PC-3 (cell line): ENCODE results near the gene RBP3. TPM values are rescaled to one million over a fixed set of nuclear protein-coding genes. Genes with fewer than 3 reads are reported as not detected.

Source experiments
- ATAC-seq: fragments of 200-7000 bp; cut with Tn5 transposase; 2 replicates; pipeline ENCODE4 v1.9.1; 2020; ENCODE audit warnings: mild to moderate bottlenecking, moderate library complexity
- BruUV-seq: library from RNA; stranded (reverse); fragments of 400-500 nt; replicated peaks from 2 replicates; lab custom pipeline; 2021; lab: Mats Ljungman, UMichigan
- CTCF ChIA-PET: fragments of 300-600 bp; sonication (Branson Sonifier 250); formaldehyde crosslinking; loops from one replicate; lab custom pipeline; 2022; ENCODE audit warnings: antibody characterized with exemption; lab: Charles Lee
- POLR2A ChIA-PET: fragments of 300-600 bp; sonication (Branson Sonifier 250); formaldehyde crosslinking; loops from one replicate; lab custom pipeline; 2022; ENCODE audit warnings: antibody characterized with exemption; ENCODE audit not compliant: unreplicated experiment; lab: Charles Lee
- DNase-seq: peaks from one replicate; pipeline ENCODE4 v3.0.0-alpha.2; 2015
- H2AFZ ChIP-seq: fragments of 300-600 bp; sonication (generic); 2 replicates; pipeline ENCODE4 v1.6.0; 2016; ENCODE audit warnings: antibody characterized with exemption, low read length
- H3F3A ChIP-seq: fragments of 300-600 bp; sonication (generic); one replicate; pipeline ENCODE4 v1.6.0; 2017; ENCODE audit warnings: antibody characterized with exemption, low read length, control low read depth, mild to moderate bottlenecking; ENCODE audit not compliant: unreplicated experiment
- H3K27ac ChIP-seq: fragments of 300-600 bp; sonication (generic); 2 replicates; pipeline ENCODE4 v1.5.1; 2016; ENCODE audit warnings: mild to moderate bottlenecking, low read length
- H3K27me3 ChIP-seq: fragments of 300-600 bp; sonication (generic); 2 replicates; pipeline ENCODE4 v1.6.1; 2016; ENCODE audit warnings: low read length, mixed read lengths
- H3K36me3 ChIP-seq: fragments of 300-600 bp; sonication (generic); 2 replicates; pipeline ENCODE4 v1.6.1; 2016; ENCODE audit warnings: low read depth, mixed run types, low read length, mixed read lengths
- H3K4me1 ChIP-seq: fragments of 300-600 bp; sonication (generic); 2 replicates; pipeline ENCODE4 v1.5.1; 2016; ENCODE audit warnings: low read length; ENCODE audit not compliant: insufficient read depth
- H3K4me2 ChIP-seq: fragments of 300-600 bp; sonication (generic); 2 replicates; pipeline ENCODE4 v1.6.0; 2016; ENCODE audit warnings: low read length
- H3K4me3 ChIP-seq: fragments of 300-600 bp; sonication (generic); 2 replicates; pipeline ENCODE4 v1.5.1; 2016; ENCODE audit warnings: mild to moderate bottlenecking, low read length, mixed read lengths
- H3K79me2 ChIP-seq: fragments of 300-600 bp; sonication (generic); 2 replicates; pipeline ENCODE4 v1.6.1; 2017; ENCODE audit warnings: low read length, mixed read lengths
- H3K9ac ChIP-seq: fragments of 300-600 bp; sonication (generic); 2 replicates; pipeline ENCODE4 v1.6.0; 2016; ENCODE audit warnings: mild to moderate bottlenecking, low read length
- H3K9me2 ChIP-seq: fragments of 300-600 bp; sonication (generic); replicated peaks from 2 replicates; pipeline ENCODE4 v1.6.1; 2016; ENCODE audit warnings: mixed run types, low read length, mixed read lengths
- H3K9me3 ChIP-seq: fragments of 300-600 bp; sonication (generic); 2 replicates; pipeline ENCODE4 v1.6.1; 2016; ENCODE audit warnings: low read length, mixed read lengths
- H4K20me1 ChIP-seq: fragments of 300-600 bp; sonication (generic); 2 replicates; pipeline ENCODE4 v1.6.1; 2016; ENCODE audit warnings: low read length, mixed read lengths
- CTCF ChIP-seq: fragments of 300-600 bp; sonication (generic); conservative IDR thresholded peaks from 2 replicates; pipeline ENCODE4 v1.5.1; 2017; ENCODE audit warnings: antibody characterized with exemption, low read depth, mild to moderate bottlenecking, low read length
- EZH2 ChIP-seq: fragments of 300-600 bp; sonication (generic); IDR thresholded peaks from one replicate; pipeline ENCODE4 v1.6.1; 2017; ENCODE audit warnings: antibody characterized with exemption, mild to moderate bottlenecking, low read length; ENCODE audit not compliant: unreplicated experiment
- EZH2phosphoT487 ChIP-seq: fragments of 300-600 bp; sonication (generic); IDR thresholded peaks from 2 replicates; pipeline ENCODE4 v1.6.1; 2018; ENCODE audit warnings: mild to moderate bottlenecking, antibody characterized with exemption, low read length, borderline replicate concordance
- intact Hi-C: fragments of 100-400 bp; cut with micrococcal nuclease; formaldehyde crosslinking; loops from 2 replicates; pipeline ENCODE4 v1.9.0; 2023
- total RNA-seq: library from RNA; depleted of rRNA; stranded (reverse); fragments of >200 nt; gene quantifications from 2 replicates; pipeline ENCODE4 v1.2.3, GENCODE V29; 2014

Gene RBP3
- total RNA-seq, 1 experiment from 2014 or later = not detected

GRCh38 chr10:47318706-47319105 lies 29.5 kb upstream of the RBP3 start:
- CTCF ChIA-PET = no interaction called here
- H3K36me3 ChIP-seq = no peaks in the 10 kb centered on the region
- H3K27ac ChIP-seq = no peak overlapping the region
- no peak for TF ChIP-seq EZH2
- TF ChIP-seq CTCF = no peak
- TF ChIP-seq EZH2phosphoT487 = no peak
- H3F3A ChIP-seq = no peaks in the 10 kb centered on the region
- H2AFZ ChIP-seq = no peak overlapping the region
- H3K4me2 ChIP-seq = no peak overlapping the region
- no peaks in the 10 kb centered on the region for H3K9me2 ChIP-seq
- no TSS peak for BruUV-seq
- H3K27me3 ChIP-seq = no peaks in the 10 kb centered on the region; the same call in 1 of the 2 replicates
- H3K4me1 ChIP-seq = no peaks in the 10 kb centered on the region
- H4K20me1 ChIP-seq = no peaks in the 10 kb centered on the region
- intact Hi-C loops = no loop called here
- peak; percentile 20 for DNase-seq
- H3K4me3 ChIP-seq = no peak overlapping the region
- no peaks in the 10 kb centered on the region for H3K9me3 ChIP-seq
- POLR2A ChIA-PET = no interaction called here
- no peak overlapping the region for H3K9ac ChIP-seq
- no peak for ATAC-seq
- no peaks in the 10 kb centered on the region for H3K79me2 ChIP-seq

GRCh38 chr10:47319784-47320183 lies 28.4 kb upstream of the RBP3 start:
- BruUV-seq = no TSS peak
- Histone ChIP-seq H2AFZ (no peak overlapping the region), H4K20me1 (no peaks in the 10 kb centered on the region), H3K4me2 (no peak overlapping the region), H3K9me2 (no peaks in the 10 kb centered on the region), H3K9ac (no peak overlapping the region), H3K9me3 (no peaks in the 10 kb centered on the region), H3K4me1 (no peaks in the 10 kb centered on the region), H3K36me3 (no peaks in the 10 kb centered on the region), H3K27me3 (no peaks in the 10 kb centered on the region; the same call in 1 of the 2 replicates), H3K79me2 (no peaks in the 10 kb centered on the region), H3K4me3 (no peak overlapping the region), H3K27ac (no peak overlapping the region), H3F3A (no peaks in the 10 kb centered on the region)
- no peak for DNase-seq
- ChIA-PET CTCF (no interaction called here), POLR2A (no interaction called here)
- intact Hi-C loops = no loop called here
- no peak for TF ChIP-seq CTCF
- TF ChIP-seq EZH2 = no peak
- no peak for TF ChIP-seq EZH2phosphoT487
- ATAC-seq = no peak

- ChIA-PET POLR2A (no interaction called here), CTCF (no interaction called here)
- no peak for DNase-seq
- ATAC-seq = no peak
- H3F3A ChIP-seq = no peaks in the 10 kb centered on the region
- H4K20me1 ChIP-seq = no peaks in the 10 kb centered on the region
- no peak overlapping the region for H3K9ac ChIP-seq
- no TSS peak for BruUV-seq
- no peaks in the 10 kb centered on the region for H3K79me2 ChIP-seq
- H3K9me2 ChIP-seq = no peaks in the 10 kb centered on the region
- H3K4me2 ChIP-seq = no peak overlapping the region
- H3K27me3 ChIP-seq = no peaks in the 10 kb centered on the region; the same call in 1 of the 2 replicates
- TF ChIP-seq CTCF (no peak), EZH2 (no peak), EZH2phosphoT487 (no peak)
- H3K4me3 ChIP-seq = no peak overlapping the region
- intact Hi-C loops = no loop called here
- no peaks in the 10 kb centered on the region for H3K36me3 ChIP-seq
- no peaks in the 10 kb centered on the region for H3K4me1 ChIP-seq
- H3K27ac ChIP-seq = no peak overlapping the region
- H3K9me3 ChIP-seq = no peaks in the 10 kb centered on the region
- H2AFZ ChIP-seq = no peak overlapping the region
Measured at GRCh38 chr10:47320812-47321211, 27.4 kb upstream of the RBP3 start.
